ENCODE data around the gene MAJIN. TPM values are rescaled to one million over a fixed set of nuclear protein-coding genes. Genes with fewer than 3 reads are reported as not detected.
A peak's percentile ranks its signal among the peaks of the same experiment; 100 is the strongest.

MAJIN gene, protein sequence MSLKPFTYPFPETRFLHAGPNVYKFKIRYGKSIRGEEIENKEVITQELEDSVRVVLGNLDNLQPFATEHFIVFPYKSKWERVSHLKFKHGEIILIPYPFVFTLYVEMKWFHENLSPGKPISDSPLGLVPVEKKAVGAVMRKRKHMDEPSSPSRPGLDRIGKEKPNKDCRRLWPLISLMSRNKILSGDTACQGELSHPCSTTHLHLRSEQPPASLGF
- total RNA-seq (ENCODE audit: low replicate concordance) = not detected in 2 replicates

DNA sequence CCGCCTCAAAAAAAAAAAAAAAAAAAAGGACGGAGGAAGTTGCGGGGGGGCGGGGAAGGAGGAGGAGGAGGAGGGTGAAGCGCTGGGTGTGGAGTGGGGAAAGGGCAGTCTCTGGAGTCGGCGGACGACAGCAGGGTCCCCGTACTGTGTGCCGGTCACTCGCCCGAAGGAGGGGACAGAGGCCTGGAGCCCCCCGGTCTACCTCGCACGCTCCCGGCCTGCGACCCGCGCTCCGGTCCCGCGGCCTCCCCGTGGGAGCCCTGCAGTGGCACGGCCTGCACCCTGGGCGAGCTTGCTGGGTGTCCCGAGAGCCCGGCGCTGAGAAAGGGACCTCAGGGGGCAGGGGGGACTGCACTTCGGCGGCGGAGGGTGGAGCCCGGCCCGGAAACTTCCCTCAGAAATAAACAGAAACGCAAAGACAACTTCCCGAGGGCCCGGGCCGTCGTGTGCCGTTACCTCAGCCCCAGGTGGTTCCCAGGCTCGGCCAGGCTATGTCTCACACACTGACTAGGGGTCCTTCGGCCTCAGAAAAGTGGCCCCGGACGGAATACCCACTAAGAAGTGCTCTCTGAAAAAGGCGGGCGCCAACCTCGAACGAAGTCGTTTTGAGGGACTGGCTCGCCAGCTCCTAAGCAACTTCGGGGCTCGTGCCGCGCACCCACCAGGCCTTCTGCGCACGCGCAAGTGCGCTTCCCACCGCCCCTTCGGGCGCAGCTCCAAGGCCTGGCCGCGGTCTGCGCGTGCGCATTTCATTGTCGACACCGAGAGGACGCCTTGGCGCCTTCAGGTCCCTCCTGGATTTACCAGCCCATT, at the start of gene MAJIN:
TSS of gene MAJIN (minus strand) at position 688 of the 813 bp plus-strand sequence. CDS start 12,703 bp downstream, outside the sequence.
- TF ChIP-seq, protein P1, sequence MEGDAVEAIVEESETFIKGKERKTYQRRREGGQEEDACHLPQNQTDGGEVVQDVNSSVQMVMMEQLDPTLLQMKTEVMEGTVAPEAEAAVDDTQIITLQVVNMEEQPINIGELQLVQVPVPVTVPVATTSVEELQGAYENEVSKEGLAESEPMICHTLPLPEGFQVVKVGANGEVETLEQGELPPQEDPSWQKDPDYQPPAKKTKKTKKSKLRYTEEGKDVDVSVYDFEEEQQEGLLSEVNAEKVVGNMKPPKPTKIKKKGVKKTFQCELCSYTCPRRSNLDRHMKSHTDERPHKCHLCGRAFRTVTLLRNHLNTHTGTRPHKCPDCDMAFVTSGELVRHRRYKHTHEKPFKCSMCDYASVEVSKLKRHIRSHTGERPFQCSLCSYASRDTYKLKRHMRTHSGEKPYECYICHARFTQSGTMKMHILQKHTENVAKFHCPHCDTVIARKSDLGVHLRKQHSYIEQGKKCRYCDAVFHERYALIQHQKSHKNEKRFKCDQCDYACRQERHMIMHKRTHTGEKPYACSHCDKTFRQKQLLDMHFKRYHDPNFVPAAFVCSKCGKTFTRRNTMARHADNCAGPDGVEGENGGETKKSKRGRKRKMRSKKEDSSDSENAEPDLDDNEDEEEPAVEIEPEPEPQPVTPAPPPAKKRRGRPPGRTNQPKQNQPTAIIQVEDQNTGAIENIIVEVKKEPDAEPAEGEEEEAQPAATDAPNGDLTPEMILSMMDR (IDR thresholded peaks at IDR 0.05; ENCODE audit: insufficient read depth, low read length) = no peak
- DNase-seq (ENCODE audit: low read depth) = peak; percentile 61
- H3K4me3 ChIP-seq (ENCODE audit: low read depth, low read length) = peak within 1 kb of the TSS; percentile 41

DNA sequence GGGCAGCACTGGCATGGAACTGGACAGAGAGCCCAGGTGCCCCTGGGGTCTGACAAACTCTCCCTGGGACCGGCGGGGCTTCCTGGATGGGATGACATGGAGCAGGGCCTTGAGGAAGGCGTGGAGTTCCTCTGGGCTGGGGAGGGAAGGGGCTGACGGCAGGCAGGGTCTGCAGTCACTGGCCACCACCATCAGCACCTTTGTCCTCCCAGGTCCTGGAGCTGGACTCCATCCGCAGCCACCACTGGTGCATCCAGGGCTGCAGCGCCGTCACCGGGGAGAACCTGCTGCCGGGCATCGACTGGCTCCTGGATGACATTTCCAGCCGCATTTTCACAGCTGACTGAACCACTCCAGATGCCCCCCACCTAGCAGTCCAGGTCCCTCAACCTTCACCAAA, 49.6 kb upstream of the MAJIN start:
- H3K4me3 ChIP-seq (ENCODE audit: low read depth, low read length) = no peak overlapping the region
- TF ChIP-seq, protein P1 (IDR thresholded peaks at IDR 0.05; ENCODE audit: insufficient read depth, low read length) = no peak
- DNase-seq (ENCODE audit: low read depth) = no peak

DNA sequence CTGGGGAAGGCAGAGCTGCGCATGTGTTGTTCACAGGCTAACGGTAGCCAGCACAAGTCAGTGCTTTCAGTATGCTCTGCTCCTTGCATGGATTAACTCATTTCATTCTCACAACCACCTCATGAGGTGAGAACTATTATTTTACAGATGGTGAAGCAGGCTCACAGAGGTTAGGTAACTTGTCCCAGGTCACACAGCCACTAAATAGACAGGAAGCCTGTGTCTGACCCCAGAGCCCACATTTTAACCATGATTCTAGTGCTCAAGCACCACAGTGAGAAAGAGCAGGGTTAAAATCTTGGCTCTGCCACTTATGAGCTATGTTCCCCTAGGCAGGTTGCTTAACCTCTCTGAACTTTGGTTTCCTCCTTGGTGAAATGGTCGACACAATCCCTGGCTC, 49.1 kb upstream of the MAJIN start:
- TF ChIP-seq, protein P1 (IDR thresholded peaks at IDR 0.05; ENCODE audit: insufficient read depth, low read length) = no peak
- no peak overlapping the region for H3K4me3 ChIP-seq (ENCODE audit: low read depth, low read length)
- DNase-seq (ENCODE audit: low read depth) = no peak

DNA sequence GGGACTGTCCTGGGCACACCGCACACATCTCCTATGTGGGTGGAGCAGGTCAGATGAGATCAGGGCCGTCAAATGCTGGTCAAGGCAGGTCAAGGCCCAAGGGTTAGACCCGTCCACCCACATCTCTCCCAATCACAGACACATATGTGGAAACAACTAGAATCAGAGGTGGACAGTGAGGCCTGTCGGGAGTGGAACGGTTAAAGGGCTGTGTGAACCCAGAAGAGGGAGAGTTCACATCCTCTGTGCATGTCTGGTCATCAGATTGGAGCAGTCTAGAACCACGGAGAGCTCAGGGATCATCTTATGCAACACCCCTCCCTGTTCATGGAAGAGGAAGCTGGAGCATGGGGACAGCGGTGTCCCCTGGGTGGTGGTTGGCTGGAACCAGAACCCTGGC, 47.9 kb upstream of the MAJIN start:
- no peak overlapping the region for H3K4me3 ChIP-seq (ENCODE audit: low read depth, low read length)
- DNase-seq (ENCODE audit: low read depth) = no peak
- TF ChIP-seq, protein P1 (IDR thresholded peaks at IDR 0.05; ENCODE audit: insufficient read depth, low read length) = no peak

DNA sequence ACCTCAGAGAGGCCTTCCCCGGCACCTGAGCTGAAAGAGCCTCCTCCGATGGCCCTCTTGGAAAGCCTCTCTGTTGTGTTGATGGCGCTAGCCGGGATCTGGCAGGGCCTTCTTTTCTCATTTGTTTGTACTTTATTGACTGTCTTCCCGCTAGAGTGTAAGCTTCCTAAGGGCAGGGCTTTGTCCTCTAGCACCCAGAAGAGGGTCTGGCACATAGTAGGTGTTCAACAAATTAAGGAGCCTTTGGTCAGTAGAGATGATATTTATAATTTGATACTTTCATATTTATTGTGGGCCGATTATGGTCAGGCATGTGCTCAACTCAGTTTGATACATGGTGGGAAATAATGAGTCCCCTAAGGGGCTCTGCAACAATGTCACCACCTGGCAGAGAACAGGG, 46.0 kb upstream of the MAJIN start:
- no peak for DNase-seq (ENCODE audit: low read depth)
- TF ChIP-seq, protein P1 (IDR thresholded peaks at IDR 0.05; ENCODE audit: insufficient read depth, low read length) = no peak
- no peak overlapping the region for H3K4me3 ChIP-seq (ENCODE audit: low read depth, low read length)

DNA sequence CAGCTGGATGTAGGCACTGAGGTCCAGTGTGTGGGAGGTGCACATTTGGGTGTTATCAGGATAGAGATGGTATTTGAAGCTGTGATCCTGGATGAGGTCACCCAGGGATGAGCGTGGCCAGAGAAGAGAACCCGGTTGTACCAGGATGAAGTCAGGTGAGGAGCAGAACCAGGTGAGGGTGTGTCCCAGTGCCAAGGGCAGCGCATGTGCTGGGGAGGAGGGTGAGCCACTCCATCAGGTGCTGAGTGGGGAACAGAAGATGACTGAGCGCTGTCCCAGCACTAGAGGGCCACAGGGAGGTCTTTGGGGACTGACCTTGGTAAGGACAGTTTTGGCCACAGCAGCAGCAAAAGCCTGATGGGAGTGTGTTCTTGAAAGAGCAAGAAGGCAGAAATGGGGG, 44.8 kb upstream of the MAJIN start:
- DNase-seq (ENCODE audit: low read depth) = no peak
- TF ChIP-seq, protein P1 (IDR thresholded peaks at IDR 0.05; ENCODE audit: insufficient read depth, low read length) = no peak
- no peak overlapping the region for H3K4me3 ChIP-seq (ENCODE audit: low read depth, low read length)

All from fibroblast of the aortic adventitia (primary cell).